ENCODE data around the gene RNU1-1.
"Not testable (repeated sequence)": the region's sequence is repeated elsewhere in the genome, so short reads cannot be mapped to it uniquely, and the experiment has no call there.

RNU1-1 gene

DNA sequence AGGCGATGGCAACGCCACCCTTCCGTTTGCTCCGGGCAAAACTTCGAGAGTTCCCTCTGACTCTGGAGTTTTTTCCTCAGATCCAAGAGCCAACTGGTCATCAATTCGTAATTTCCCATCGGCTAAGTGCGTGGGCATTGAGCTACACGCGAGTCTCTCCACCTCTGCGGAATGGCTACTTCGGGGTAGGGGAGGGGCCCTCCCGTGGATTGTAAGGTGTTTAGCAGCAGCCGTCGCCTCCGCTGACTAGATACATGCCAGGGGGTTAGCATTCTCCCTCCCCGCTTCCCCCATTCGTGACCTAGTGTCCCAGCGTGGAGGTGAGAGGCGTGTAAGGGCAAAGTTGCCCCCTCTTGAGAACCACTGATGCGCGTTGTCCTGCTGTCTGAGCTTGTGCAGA is 21.8 kb upstream of the RNU1-1 start:
- intact Hi-C loops (cut with DNase I; ENCODE audit: low total_unique reads); H3K27ac ChIP-seq; H3K4me3 ChIP-seq; H3K36me3 ChIP-seq; H3K9me3 ChIP-seq; DNase-seq: not testable (repeated sequence)
- Histone ChIP-seq H3K4me1 (peaks cover 0 to 13% (median 5%) of the 10 kb centered on the region in 4 donors), H3K27me3 (peaks cover 0 to 38% of the 10 kb centered on the region in 2 donors)

DNA sequence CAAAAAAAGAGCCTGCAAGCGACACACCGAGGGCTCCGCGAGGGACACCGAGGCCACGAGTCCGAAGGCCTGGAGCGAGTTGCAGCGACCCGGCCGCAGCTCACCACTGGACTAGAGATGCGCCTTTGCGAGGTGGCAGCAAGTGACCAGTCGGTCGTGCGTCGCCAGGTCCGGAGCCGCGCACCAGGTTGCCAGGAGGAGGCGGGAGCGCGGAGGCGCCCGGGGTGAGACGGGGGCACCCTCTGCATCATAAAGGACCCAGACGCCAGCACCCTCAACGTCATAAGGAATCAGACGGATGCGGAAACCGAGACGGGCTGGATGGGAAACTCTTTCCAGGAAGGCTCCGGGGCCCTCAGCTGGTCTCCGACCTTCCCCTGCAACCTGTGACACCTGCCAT is 21.4 kb upstream of the RNU1-1 start:
- H3K27ac ChIP-seq; intact Hi-C loops (cut with DNase I; ENCODE audit: low total_unique reads); DNase-seq; H3K9me3 ChIP-seq; H3K36me3 ChIP-seq: not testable (repeated sequence)
- Histone ChIP-seq H3K27me3 (peaks cover 0 to 42% of the 10 kb centered on the region in 2 donors), H3K4me3 (peak overlapping the region in 1 of 2 donors; percentile 20), H3K4me1 (peaks cover 0 to 13% (median 5%) of the 10 kb centered on the region in 4 donors)

DNA sequence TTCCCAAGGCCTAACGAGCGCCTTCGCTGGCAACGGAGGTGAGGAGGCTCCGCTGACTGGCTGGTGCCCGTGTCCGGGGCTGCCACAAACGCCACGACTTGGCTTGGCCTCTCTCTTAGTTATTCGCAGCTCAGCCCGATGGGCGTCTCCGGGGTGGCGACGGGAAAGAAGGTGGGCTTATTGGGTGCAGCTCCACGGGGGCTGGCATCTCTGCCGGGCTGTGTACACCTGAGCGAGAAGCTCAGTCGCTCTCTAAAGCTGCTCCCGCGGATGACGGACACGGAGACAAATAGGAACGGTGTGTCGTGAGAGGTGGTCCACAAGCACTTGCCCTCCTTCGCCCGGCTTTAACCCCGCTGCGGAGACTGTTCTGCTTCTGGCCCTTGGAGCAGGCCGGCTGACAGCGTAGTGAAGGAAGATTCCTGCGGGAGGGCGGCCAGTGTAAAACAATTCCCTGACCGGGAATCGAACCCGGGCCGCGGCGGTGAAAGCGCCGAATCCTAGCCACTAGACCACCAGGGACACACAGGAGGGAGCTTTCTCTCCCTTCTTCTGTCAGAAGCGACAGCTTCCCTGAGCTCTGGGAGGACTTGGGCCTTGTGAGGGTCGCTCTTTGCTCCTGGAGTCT is 20.9 kb upstream of the RNU1-1 start:
- H3K9me3 ChIP-seq; H3K36me3 ChIP-seq; intact Hi-C loops (cut with DNase I; ENCODE audit: low total_unique reads); H3K27ac ChIP-seq: not testable (repeated sequence)
- Histone ChIP-seq H3K4me3 (peak overlapping the region in 1 of 2 donors; percentile 20), H3K4me1 (peaks cover 0 to 13% (median 5%) of the 10 kb centered on the region in 4 donors), H3K27me3 (peaks cover 0 to 47% of the 10 kb centered on the region in 2 donors)
- peak; percentile 42 to 73 for DNase-seq

DNA sequence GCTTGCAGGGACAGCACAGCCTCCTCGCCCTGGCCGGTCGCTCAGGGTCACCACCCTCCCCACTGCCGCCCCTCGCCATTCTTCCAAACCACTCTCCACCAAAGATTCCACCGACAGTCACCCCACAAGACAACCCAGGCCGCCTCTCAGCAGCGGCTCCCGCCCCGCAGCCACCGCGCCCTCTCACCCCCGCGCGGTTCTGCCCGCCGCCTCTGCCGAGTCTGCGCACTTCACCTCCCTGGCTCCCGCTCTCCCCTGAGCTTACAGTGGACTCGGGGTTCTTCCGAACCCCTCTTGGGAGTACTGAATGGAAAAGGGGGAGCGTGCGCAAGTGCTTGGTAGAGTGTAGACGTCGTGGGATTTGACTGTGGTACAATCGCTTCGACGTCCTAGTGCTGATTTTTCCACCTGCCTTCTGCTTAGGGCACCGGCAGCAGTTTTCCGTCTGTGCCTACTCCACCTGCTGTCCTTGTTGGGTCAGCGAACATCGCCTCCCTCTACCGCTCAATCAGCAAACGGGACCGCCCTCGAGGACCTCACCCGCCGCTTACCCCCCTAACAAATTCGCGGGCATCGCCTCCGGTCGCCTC is 20.2 kb upstream of the RNU1-1 start:
- H3K4me1 ChIP-seq: peaks cover 0 to 13% (median 5%) of the 10 kb centered on the region in 4 donors
- H3K27ac ChIP-seq; H3K9me3 ChIP-seq; H3K36me3 ChIP-seq; intact Hi-C loops (cut with DNase I; ENCODE audit: low total_unique reads); H3K4me3 ChIP-seq; DNase-seq: not testable (repeated sequence)
- peaks cover 0 to 47% of the 10 kb centered on the region in 2 donors for H3K27me3 ChIP-seq

DNA sequence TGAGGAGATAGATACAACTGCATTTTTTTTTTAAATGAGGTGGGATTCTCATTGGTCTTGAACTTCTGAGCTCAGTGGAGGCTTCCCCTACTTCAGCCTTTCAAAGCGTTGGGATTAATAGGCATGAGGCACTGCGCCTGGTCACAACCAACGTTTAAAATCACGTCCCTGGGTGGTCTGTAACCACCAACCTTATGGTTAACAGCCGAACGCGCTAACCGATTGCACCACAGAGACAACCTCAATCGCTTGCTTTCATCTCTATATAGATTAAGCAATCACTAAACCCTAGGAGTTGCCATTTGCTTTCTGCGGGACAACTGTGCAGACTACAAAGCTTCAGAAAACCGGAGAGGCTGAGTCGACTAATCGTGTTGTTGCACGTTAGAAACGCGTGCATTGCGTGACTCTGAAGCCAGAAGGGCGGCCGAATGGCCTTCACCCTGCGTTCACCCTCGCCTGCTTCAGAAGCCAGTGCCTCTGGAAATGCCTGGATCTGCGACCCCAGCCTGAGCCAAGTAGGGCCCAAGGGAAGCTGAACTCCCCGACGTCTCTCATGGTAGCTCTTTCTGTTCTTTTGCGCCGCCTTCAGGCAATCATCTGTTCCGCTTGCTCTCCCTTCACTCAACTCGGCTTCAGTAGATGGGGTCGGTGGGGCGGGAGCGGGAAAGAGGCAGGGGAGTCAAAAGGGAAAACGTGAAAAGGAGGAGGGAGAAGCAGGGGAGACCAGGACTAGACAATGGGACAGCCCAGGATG is 18.3 kb upstream of the RNU1-1 start:
- intact Hi-C loops (cut with DNase I; ENCODE audit: low total_unique reads); H3K4me3 ChIP-seq; DNase-seq; H3K36me3 ChIP-seq; H3K9me3 ChIP-seq; H3K27ac ChIP-seq: not testable (repeated sequence)
- Histone ChIP-seq H3K4me1 (peaks cover 0 to 13% (median 5%) of the 10 kb centered on the region in 4 donors), H3K27me3 (peaks cover 0 to 43% of the 10 kb centered on the region in 2 donors)

DNA sequence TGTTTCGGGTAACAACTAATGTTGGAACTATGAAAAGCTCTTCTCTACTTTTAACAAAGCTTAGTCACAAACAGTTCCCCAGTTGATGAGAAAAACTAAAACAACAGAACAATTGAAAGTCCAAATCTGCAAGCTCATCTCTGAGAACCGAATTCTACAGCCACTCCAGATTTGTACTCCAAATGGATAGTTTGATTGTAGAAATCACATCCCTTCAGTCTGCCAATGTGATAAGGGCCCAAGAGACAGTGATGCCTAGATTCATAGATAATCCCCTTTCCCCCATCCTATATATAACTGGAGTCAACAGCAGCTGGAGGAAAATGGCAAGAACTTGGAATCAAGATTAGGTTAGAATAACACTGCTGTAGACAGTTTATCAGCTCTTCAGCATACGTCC is 14.3 kb upstream of the RNU1-1 start:
- H3K4me3 ChIP-seq; H3K36me3 ChIP-seq; DNase-seq; H3K4me1 ChIP-seq; H3K9me3 ChIP-seq; H3K27ac ChIP-seq; intact Hi-C loops (cut with DNase I; ENCODE audit: low total_unique reads): not testable (repeated sequence)
- H3K27me3 ChIP-seq: peaks cover 0 to 31% of the 10 kb centered on the region in 2 donors

DNA sequence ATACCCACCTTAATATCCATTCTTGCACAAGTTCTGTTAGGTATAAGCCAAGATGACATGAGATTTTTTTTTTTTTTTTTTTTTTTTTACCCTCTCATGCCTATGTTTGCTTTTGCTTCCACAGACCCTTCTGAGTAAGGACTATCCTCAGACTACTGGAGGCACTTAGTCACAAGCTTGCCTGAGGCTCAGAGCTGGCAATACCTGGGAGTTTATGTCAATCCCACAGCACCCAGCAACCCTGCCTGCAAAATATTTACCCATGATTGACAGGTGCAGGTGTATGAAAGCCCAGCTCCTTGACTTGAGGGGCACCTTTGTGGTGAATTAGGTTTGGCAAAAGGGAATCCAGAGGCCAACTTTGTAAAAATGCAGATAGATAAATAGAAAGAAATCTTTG is 11.7 kb upstream of the RNU1-1 start:
- H3K4me1 ChIP-seq; H3K4me3 ChIP-seq; intact Hi-C loops (cut with DNase I; ENCODE audit: low total_unique reads); H3K27ac ChIP-seq; DNase-seq; H3K36me3 ChIP-seq; H3K9me3 ChIP-seq: not testable (repeated sequence)
- H3K27me3 ChIP-seq: peaks cover 0 to 14% of the 10 kb centered on the region in 2 donors

DNA sequence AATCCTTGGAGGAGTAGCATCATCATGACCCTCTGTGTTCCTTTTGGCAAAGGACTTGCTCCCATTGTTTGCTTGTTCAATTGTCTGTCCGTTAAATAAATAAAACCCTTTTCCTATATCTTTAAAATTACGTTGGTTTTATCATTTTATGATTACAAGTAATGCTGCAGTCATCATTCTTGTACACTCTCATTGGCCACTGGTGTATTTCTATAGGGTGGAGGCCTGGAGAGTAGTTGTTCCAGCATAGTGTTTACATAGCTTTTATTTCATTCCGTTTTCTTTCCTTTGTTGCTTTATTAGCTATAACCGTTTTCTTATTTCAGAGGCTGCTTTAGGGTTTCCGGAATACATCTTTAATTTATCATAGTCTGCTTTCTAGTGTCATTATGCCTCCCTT is 7.6 kb upstream of the RNU1-1 start:
- H3K27ac ChIP-seq; H3K36me3 ChIP-seq; H3K4me1 ChIP-seq; H3K4me3 ChIP-seq; intact Hi-C loops (cut with DNase I; ENCODE audit: low total_unique reads); DNase-seq; H3K9me3 ChIP-seq: not testable (repeated sequence)
- H3K27me3 ChIP-seq: peaks cover 0 to 29% of the 10 kb centered on the region in 2 donors

DNA sequence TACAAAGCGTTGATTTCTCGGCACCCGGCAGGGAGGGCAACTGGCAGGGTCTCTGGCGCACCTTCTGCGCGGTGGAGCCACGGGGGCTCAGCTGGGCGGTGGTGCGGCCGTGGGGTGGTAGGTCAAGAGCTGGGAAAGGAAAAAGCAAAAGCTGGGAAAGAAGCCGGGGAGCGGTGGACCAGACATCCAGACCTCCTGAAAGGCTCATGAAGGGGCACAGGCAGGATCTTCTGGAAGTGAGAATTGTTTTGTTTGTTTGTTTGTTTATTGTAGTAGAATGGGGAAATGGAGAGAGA is 7.2 kb upstream of the RNU1-1 start:
- no peaks in the 10 kb centered on the region for H3K4me1 ChIP-seq
- H3K9me3 ChIP-seq: no peaks in the 10 kb centered on the region
- H3K27me3 ChIP-seq: peaks cover 0 to 27% of the 10 kb centered on the region in 2 donors
- no peaks in the 10 kb centered on the region for H3K36me3 ChIP-seq
- intact Hi-C loops (cut with DNase I; ENCODE audit: low total_unique reads): no loop called here
- no peak overlapping the region for H3K27ac ChIP-seq
- DNase-seq: no peak
- TF ChIP-seq, protein P1, sequence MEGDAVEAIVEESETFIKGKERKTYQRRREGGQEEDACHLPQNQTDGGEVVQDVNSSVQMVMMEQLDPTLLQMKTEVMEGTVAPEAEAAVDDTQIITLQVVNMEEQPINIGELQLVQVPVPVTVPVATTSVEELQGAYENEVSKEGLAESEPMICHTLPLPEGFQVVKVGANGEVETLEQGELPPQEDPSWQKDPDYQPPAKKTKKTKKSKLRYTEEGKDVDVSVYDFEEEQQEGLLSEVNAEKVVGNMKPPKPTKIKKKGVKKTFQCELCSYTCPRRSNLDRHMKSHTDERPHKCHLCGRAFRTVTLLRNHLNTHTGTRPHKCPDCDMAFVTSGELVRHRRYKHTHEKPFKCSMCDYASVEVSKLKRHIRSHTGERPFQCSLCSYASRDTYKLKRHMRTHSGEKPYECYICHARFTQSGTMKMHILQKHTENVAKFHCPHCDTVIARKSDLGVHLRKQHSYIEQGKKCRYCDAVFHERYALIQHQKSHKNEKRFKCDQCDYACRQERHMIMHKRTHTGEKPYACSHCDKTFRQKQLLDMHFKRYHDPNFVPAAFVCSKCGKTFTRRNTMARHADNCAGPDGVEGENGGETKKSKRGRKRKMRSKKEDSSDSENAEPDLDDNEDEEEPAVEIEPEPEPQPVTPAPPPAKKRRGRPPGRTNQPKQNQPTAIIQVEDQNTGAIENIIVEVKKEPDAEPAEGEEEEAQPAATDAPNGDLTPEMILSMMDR (IDR thresholded peaks at IDR 0.05): no peak
- H3K4me3 ChIP-seq: no peak overlapping the region

DNA sequence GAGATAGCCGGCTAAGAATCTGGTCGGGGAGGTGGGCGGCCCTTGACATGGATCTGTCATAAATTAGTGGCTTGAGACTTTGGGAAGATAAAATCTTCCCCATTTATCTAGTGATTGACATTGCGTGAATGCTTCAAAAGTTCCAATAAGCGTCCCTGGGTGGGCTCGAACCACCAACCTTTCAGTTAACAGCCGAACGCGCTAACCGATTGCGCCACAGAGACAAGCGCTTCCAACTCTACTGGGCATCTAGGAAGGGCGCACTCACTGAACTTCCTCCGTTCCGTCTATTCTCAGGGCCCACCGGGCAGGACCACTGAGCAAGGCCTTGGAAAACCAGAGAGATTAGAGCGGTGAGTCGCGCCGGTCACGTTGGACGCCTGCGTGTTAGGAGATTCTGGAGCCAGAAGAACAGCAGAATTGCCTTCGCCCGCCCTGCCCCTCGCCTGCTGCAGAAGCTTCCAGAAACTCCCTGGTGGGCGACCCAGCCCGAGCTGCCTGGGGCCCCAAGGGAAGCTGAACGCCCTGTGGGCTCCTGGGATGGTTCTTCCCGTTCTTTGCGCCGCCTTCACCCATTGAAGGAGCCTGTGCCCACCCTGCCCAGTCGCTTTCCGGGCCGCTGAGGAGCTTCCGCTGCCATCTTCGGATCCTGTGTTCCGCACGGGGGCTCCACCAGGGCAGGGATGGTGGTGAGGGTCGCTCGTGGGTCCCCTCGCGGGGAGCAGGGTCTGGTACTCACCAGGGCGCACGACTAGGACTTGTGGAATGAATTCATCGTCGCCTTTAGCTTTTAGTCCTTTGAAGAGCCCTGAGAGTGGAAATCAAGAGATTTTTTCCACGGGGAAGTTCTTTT is 6.6 kb upstream of the RNU1-1 start:
- intact Hi-C loops (cut with DNase I; ENCODE audit: low total_unique reads); H3K4me3 ChIP-seq; H3K27ac ChIP-seq; DNase-seq; H3K36me3 ChIP-seq; H3K4me1 ChIP-seq; H3K9me3 ChIP-seq: not testable (repeated sequence)
- H3K27me3 ChIP-seq: peaks cover 0 to 27% of the 10 kb centered on the region in 2 donors

DNA sequence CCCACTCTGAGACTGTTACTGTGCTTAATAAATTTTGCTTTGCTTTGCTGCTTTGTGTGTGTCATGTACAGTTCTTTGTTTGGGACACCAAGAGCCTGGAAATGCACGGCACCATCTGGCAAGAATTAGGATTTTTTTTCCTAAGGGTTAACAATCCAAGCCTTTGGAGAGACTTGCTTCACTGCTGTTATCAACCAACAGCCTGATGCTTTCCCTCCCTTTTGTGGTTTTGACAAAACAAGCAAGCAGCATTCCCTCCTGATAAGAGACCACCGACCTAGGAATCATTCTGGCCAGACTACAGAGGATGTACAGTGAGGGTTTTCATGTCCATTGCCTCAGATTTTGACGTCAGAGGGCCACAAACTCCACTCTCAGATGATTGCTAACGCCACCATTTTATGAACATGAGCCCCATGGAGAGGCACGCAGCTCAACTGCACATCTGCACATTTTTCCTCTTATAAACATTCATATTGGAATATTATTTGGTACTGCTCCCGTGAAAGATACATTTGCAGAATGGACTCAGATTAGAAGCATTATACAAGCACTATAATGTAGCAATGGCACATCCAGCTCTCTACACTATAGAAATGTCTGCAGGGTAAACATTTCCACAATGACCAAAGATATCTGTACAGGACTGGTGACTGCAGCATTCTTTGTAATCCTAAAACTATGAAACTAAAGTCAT is 5.3 kb upstream of the RNU1-1 start:
- H3K36me3 ChIP-seq; H3K4me3 ChIP-seq; H3K4me1 ChIP-seq; intact Hi-C loops (cut with DNase I; ENCODE audit: low total_unique reads); H3K27ac ChIP-seq; DNase-seq; H3K9me3 ChIP-seq: not testable (repeated sequence)
- peaks cover 0 to 24% of the 10 kb centered on the region in 2 donors for H3K27me3 ChIP-seq

DNA sequence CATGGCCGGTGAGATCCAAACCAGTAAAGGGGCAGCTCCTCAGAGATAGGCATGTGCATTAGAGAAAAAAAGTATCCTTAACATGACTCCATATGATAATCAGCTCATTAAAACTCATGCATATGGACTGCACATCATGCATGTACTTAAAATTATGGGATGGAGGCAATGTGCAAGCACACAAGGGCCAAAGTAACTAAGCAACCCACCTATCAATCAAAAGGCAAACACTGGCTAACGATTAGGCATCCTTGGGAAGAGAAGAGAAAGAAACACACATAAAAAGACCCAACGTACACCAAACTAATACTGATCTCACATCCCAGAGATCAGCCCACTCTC is 4.8 kb upstream of the RNU1-1 start:
- H3K36me3 ChIP-seq; H3K4me3 ChIP-seq; DNase-seq; H3K9me3 ChIP-seq; H3K27ac ChIP-seq; H3K4me1 ChIP-seq; intact Hi-C loops (cut with DNase I; ENCODE audit: low total_unique reads): not testable (repeated sequence)
- H3K27me3 ChIP-seq: peaks cover 0 to 24% of the 10 kb centered on the region in 2 donors

Data from tibial artery (tissue), 4 donors.